ENCODE measurements around the gene BMPR1B. TPM values are rescaled to one million over a fixed set of nuclear protein-coding genes. Genes with fewer than 3 reads are reported as not detected.

BMPR1B gene
- total and polyA plus RNA-seq, 4 donors, result 11.8 to 30.1 (median 16.7) TPM

DNA sequence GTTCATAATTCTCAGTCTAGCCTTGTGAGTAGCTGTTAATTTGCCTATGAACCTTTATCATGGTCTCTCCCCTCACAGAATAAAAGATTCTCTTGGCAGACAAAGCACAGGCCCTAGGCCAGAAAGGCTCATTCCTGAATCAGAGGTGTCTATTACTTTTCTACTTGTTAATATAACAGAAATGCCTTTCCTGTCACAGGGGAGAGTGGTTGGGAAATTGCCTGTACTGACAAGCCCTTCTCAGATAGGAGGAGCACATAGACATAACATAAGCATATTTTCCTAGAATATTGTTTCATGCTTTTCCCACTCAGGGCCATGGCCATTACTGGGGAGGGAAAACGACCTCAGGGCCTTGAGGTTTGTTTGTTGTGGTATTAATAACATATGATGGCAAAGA, 308.3 kb downstream of the BMPR1B start:
- peak in 2 of 6 donors; percentile 31 to 47 for DNase-seq (ENCODE audit: low read depth in 4 of 6, low spot score in 6 of 6)
- Histone ChIP-seq H3K36me3 (ENCODE audit: control insufficient read depth, insufficient read depth, low read length) (no peaks in the 10 kb centered on the region), H3K4me3 (ENCODE audit: low read depth, low read length) (no peak overlapping the region), H3K27me3 (ENCODE audit: control insufficient read depth, insufficient read depth, low read length) (no peaks in the 10 kb centered on the region), H3K9me3 (ENCODE audit: control insufficient read depth, insufficient read depth, low read length) (no peaks in the 10 kb centered on the region), H3K27ac (ENCODE audit: low read depth, low read length) (no peak overlapping the region), H3K4me1 (ENCODE audit: control insufficient read depth, insufficient read depth, low read length) (no peaks in the 10 kb centered on the region)
- no CpG with 5 or more reads among the region's 1 CpG for WGBS (ENCODE audit: insufficient coverage)

DNA sequence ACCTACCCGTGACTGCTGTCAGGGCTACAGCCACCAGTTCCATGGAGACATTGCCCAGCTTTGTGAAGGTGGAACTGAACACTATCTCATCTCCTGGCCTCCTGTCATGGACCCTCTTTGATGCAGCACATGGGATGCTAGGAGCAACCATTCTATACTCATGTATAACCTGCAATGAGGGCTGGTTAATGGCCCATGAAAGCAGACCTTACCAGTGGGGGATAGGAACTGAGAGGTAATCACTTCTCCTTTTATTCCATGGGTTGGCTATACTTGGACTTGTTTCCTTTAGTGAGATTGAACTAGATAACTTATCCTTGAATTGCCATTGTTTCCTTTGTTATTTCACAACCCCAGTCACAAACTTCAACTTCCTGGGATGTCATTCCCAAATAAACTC, 310.6 kb downstream of the BMPR1B start:
- no peaks in the 10 kb centered on the region for H3K9me3 ChIP-seq (ENCODE audit: control insufficient read depth, insufficient read depth, low read length)
- H3K27ac ChIP-seq (ENCODE audit: low read depth, low read length), result no peak overlapping the region
- H3K4me3 ChIP-seq (ENCODE audit: low read depth, low read length), result no peak overlapping the region
- no peaks in the 10 kb centered on the region for H3K27me3 ChIP-seq (ENCODE audit: control insufficient read depth, insufficient read depth, low read length)
- H3K36me3 ChIP-seq (ENCODE audit: control insufficient read depth, insufficient read depth, low read length), result no peaks in the 10 kb centered on the region
- DNase-seq (ENCODE audit: low read depth in 4 of 6, low spot score in 6 of 6), result no peak
- WGBS (ENCODE audit: insufficient coverage), result 90% methylated on average over 1 of the region's 1 CpG
- H3K4me1 ChIP-seq (ENCODE audit: control insufficient read depth, insufficient read depth, low read length), result no peaks in the 10 kb centered on the region

DNA sequence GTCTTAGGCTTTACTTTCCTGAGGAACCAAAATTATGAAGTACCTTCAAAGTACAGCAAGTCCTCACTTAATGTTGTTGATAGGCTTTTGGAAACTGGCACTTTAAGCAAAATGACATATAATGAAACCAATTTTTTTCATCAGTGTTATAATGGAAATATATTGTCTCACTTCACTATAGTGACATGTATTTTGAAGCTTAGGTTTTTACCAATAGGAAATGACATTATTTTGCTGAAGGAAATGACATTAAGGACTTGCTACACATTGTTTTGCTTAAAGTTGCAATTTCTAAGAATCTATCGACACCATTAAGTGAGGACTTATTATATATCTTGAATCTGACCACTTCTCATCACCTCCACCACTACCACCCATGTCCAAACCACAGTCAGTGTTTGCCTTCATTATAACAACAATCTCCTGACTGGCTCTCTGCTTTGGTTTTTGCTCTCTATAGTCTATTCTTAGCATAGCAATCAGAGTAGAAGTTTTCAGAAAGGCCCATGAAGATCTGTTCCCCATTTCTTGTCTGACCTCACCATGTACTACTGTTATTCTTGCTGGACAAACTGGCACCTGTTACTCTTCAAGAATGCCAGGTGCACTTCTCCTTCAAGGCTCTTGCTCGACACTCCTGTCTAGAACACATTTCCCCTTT, 311.2 kb downstream of the BMPR1B start:
- DNase-seq (ENCODE audit: low read depth in 4 of 6, low spot score in 6 of 6), result no peak
- no peaks in the 10 kb centered on the region for H3K9me3 ChIP-seq (ENCODE audit: control insufficient read depth, insufficient read depth, low read length)
- H3K4me1 ChIP-seq (ENCODE audit: control insufficient read depth, insufficient read depth, low read length), result no peaks in the 10 kb centered on the region
- no peak overlapping the region for H3K4me3 ChIP-seq (ENCODE audit: low read depth, low read length)
- no peaks in the 10 kb centered on the region for H3K27me3 ChIP-seq (ENCODE audit: control insufficient read depth, insufficient read depth, low read length)
- H3K27ac ChIP-seq (ENCODE audit: low read depth, low read length), result no peak overlapping the region
- H3K36me3 ChIP-seq (ENCODE audit: control insufficient read depth, insufficient read depth, low read length), result no peaks in the 10 kb centered on the region
- 100% methylated on average over 1 of the region's 2 CpGs for WGBS (ENCODE audit: insufficient coverage)

DNA sequence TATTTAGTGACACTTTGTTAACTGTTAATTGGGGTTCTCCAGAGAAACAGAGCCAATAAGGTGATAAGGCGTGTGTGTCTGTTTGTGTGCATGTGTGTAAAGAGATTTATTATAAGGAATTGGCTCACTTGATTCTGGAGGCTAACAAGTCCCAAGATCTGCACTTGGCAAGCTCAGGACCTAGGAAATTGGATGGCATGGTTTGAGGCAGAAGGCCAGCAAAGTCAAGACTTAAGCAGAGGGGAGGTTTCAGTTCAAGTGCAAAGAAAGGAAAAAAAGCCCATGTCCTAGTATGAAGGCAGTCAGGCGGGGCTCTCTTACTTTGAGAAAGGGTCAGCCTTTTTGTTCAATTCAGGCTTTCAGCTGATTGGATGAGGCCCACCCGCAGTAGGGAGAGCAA, 314.1 kb downstream of the BMPR1B start:
- no peak overlapping the region for H3K27ac ChIP-seq (ENCODE audit: low read depth, low read length)
- no peaks in the 10 kb centered on the region for H3K27me3 ChIP-seq (ENCODE audit: control insufficient read depth, insufficient read depth, low read length)

DNA sequence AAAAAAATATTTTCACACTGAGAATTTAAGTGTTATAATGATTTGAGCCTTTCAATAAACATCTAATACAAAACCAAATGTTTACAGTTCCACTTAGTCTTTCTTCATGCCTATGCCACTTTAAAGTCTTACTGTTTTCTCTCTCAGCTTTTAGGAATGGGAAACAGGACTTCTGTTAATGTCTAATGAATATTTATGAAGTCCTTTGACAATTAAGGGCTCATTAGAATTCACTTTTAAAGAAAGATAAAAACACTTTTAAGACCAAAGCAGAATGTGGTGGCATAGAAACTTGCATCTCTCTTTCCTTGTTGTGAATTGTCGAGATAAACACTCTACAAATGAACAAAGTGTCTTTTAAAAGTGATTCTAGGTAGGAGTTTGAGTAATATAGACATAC, 315.9 kb downstream of the BMPR1B start:
- Histone ChIP-seq H3K27ac (ENCODE audit: low read depth, low read length) (peak overlapping the region; percentile 36), H3K4me1 (ENCODE audit: control insufficient read depth, insufficient read depth, low read length) (no peaks in the 10 kb centered on the region), H3K4me3 (ENCODE audit: low read depth, low read length) (no peak overlapping the region), H3K9me3 (ENCODE audit: control insufficient read depth, insufficient read depth, low read length) (no peaks in the 10 kb centered on the region), H3K27me3 (ENCODE audit: control insufficient read depth, insufficient read depth, low read length) (no peaks in the 10 kb centered on the region), H3K36me3 (ENCODE audit: control insufficient read depth, insufficient read depth, low read length) (no peaks in the 10 kb centered on the region)
- no CpG with 5 or more reads among the region's 1 CpG for WGBS (ENCODE audit: insufficient coverage)
- DNase-seq (ENCODE audit: low read depth in 4 of 6, low spot score in 6 of 6), result peak in 2 of 6 donors; percentile 53 to 69

More for the DNA sequence above, 314.1 kb downstream of the BMPR1B start:
- Histone ChIP-seq H3K4me1 (ENCODE audit: control insufficient read depth, insufficient read depth, low read length) (no peaks in the 10 kb centered on the region), H3K4me3 (ENCODE audit: low read depth, low read length) (no peak overlapping the region), H3K9me3 (ENCODE audit: control insufficient read depth, insufficient read depth, low read length) (no peaks in the 10 kb centered on the region), H3K36me3 (ENCODE audit: control insufficient read depth, insufficient read depth, low read length) (no peaks in the 10 kb centered on the region)
- WGBS (ENCODE audit: insufficient coverage), result 70% methylated on average over 2 of the region's 3 CpGs
- DNase-seq (ENCODE audit: low read depth in 4 of 6, low spot score in 6 of 6), result peak in 1 of 6 donors; percentile 66

DNA sequence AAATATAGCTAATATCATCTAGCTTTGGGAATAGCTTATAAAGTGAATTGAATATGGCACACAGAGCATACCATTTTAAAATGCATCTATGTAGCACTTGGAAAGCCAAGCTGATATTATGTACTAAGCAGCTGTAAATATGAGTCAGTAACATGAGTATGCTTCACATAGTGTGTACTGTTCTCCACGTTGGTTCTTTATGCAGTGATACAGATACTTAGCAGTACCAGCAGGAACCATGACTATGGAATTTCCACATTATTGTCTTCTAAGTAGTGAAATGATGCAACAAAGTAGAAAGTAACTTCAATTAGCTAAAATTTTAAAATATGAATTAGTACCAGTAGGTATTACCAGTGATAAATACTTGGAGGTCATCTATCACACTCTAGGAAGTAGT, 320.1 kb downstream of the BMPR1B start:
- no peaks in the 10 kb centered on the region for H3K27me3 ChIP-seq (ENCODE audit: control insufficient read depth, insufficient read depth, low read length)
- no peaks in the 10 kb centered on the region for H3K9me3 ChIP-seq (ENCODE audit: control insufficient read depth, insufficient read depth, low read length)
- no peak overlapping the region for H3K4me3 ChIP-seq (ENCODE audit: low read depth, low read length)
- no peaks in the 10 kb centered on the region for H3K36me3 ChIP-seq (ENCODE audit: control insufficient read depth, insufficient read depth, low read length)
- H3K4me1 ChIP-seq (ENCODE audit: control insufficient read depth, insufficient read depth, low read length), result no peaks in the 10 kb centered on the region
- no peak for DNase-seq (ENCODE audit: low read depth in 4 of 6, low spot score in 6 of 6)
- H3K27ac ChIP-seq (ENCODE audit: low read depth, low read length), result no peak overlapping the region
- WGBS (ENCODE audit: insufficient coverage), result no CpG with 5 or more reads among the region's 1 CpG

DNA sequence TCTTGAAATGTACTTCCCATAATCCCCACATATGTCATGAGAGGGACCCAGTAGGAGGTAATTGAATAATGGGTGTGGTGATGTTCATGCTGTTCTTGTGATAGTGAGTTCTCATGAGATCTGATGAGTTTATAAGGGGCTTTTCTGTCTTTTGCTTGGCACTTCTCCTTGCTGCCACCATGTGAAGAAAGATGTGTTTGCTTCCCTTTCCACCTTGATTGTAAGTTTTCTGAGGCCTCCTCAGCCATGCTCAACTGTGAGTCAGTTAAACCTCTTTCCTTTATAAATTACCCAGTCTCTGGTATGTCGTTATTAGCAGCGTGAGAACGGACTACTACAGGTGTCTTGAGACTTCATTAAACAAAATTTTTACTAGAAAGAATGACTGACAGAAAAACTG, 323.2 kb downstream of the BMPR1B start:
- Histone ChIP-seq H3K27me3 (ENCODE audit: control insufficient read depth, insufficient read depth, low read length) (no peaks in the 10 kb centered on the region), H3K36me3 (ENCODE audit: control insufficient read depth, insufficient read depth, low read length) (no peaks in the 10 kb centered on the region), H3K4me1 (ENCODE audit: control insufficient read depth, insufficient read depth, low read length) (no peaks in the 10 kb centered on the region), H3K27ac (ENCODE audit: low read depth, low read length) (no peak overlapping the region), H3K4me3 (ENCODE audit: low read depth, low read length) (no peak overlapping the region), H3K9me3 (ENCODE audit: control insufficient read depth, insufficient read depth, low read length) (no peaks in the 10 kb centered on the region)
- DNase-seq (ENCODE audit: low read depth in 4 of 6, low spot score in 6 of 6), result no peak
- no CpG with 5 or more reads among the region's 3 CpGs for WGBS (ENCODE audit: insufficient coverage)

DNA sequence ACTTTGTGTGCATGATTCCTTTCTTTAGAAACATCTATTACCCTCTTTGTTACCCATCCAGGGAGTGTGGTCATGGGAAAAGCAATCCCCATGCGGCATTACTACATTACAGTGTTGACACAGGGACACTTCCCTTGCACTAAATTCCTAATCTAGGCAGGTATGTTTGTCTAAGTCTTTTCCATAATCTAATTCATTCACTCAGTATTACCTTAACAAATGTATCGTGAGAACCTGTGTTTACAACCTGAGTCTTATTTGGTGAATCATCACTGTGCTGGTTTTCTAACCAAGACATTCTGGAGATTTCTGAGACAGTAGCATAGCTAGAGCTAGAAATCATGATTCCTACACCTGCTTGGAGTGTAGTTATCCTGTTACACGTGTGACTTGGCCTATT, 326.8 kb downstream of the BMPR1B start:
- Histone ChIP-seq H3K27me3 (ENCODE audit: control insufficient read depth, insufficient read depth, low read length) (no peaks in the 10 kb centered on the region), H3K4me1 (ENCODE audit: control insufficient read depth, insufficient read depth, low read length) (no peaks in the 10 kb centered on the region), H3K27ac (ENCODE audit: low read depth, low read length) (no peak overlapping the region), H3K4me3 (ENCODE audit: low read depth, low read length) (no peak overlapping the region), H3K9me3 (ENCODE audit: control insufficient read depth, insufficient read depth, low read length) (no peaks in the 10 kb centered on the region), H3K36me3 (ENCODE audit: control insufficient read depth, insufficient read depth, low read length) (no peaks in the 10 kb centered on the region)
- DNase-seq (ENCODE audit: low read depth in 4 of 6, low spot score in 6 of 6), result no peak
- 40% methylated on average over 1 of the region's 3 CpGs for WGBS (ENCODE audit: insufficient coverage)

DNA sequence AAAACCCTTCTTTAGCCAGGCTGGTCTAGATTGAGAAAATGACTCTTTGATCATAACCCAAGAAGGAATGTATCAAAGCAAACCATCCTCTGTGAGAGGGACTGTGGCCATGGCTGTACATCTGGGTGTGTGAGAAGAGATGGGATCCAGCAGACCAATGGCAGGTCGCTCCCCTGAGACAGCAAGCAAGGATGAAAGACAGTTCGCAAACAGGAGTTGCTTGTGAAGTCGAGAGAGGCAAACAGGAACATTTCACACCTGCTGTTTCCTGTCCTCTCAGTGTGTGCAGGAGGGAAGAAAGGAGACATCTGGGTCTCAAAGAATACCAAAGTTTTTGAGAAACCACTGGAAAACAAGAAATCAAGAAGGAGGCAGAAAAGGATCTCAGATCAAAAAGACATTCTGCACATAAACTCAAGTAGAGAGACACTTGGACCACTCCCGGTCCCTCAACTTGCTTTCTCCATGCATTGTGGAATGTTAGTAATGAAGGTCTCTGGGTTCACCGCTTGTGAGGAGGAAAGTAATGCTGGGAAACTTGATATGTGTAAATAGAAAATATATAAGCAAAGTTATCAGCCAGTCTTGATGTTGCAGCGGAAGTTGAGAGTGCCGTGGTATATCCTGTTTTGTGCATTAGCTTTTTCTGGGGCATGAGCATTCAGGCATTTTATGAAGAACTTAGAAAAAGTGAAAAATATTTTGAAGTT, 327.5 kb downstream of the BMPR1B start:
- H3K36me3 ChIP-seq (ENCODE audit: control insufficient read depth, insufficient read depth, low read length), result no peaks in the 10 kb centered on the region
- no peaks in the 10 kb centered on the region for H3K27me3 ChIP-seq (ENCODE audit: control insufficient read depth, insufficient read depth, low read length)
- no peak overlapping the region for H3K27ac ChIP-seq (ENCODE audit: low read depth, low read length)
- DNase-seq (ENCODE audit: low read depth in 4 of 6, low spot score in 6 of 6), result no peak
- WGBS (ENCODE audit: insufficient coverage), result 85% methylated on average over 6 of the region's 7 CpGs
- H3K4me3 ChIP-seq (ENCODE audit: low read depth, low read length), result no peak overlapping the region
- H3K9me3 ChIP-seq (ENCODE audit: control insufficient read depth, insufficient read depth, low read length), result no peaks in the 10 kb centered on the region
- H3K4me1 ChIP-seq (ENCODE audit: control insufficient read depth, insufficient read depth, low read length), result no peaks in the 10 kb centered on the region

DNA sequence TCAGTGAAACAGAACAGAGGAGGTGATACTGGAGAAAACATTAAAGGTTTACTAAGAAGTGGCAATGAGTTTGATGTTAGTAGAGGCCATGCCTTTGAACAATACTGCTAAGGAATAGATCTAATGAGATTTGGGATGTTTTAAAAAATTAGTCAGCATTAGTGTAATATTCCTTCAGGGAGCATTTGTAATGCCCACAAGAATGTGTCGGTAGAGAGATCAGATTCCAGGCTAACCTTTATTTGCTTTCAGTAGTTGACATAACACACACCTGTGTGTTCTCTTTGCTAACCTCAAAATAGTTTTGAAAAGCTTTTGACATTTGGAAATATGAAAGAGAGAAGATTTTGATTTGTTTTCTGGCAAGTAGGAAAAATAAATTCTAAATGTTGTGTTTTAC, 328.8 kb downstream of the BMPR1B start:
- Histone ChIP-seq H3K4me3 (ENCODE audit: low read depth, low read length) (no peak overlapping the region), H3K27ac (ENCODE audit: low read depth, low read length) (no peak overlapping the region), H3K36me3 (ENCODE audit: control insufficient read depth, insufficient read depth, low read length) (no peaks in the 10 kb centered on the region), H3K27me3 (ENCODE audit: control insufficient read depth, insufficient read depth, low read length) (no peaks in the 10 kb centered on the region), H3K4me1 (ENCODE audit: control insufficient read depth, insufficient read depth, low read length) (no peaks in the 10 kb centered on the region), H3K9me3 (ENCODE audit: control insufficient read depth, insufficient read depth, low read length) (no peaks in the 10 kb centered on the region)
- no CpG with 5 or more reads among the region's 1 CpG for WGBS (ENCODE audit: insufficient coverage)
- DNase-seq (ENCODE audit: low read depth in 4 of 6, low spot score in 6 of 6), result no peak
